ENCODE measurements around the gene TNFRSF13B. TPM values are rescaled to one million over a fixed set of nuclear protein-coding genes. Genes with fewer than 3 reads are reported as not detected.
A peak's percentile ranks its signal among the peaks of the same experiment; 100 is the strongest.

Gene TNFRSF13B
- total RNA-seq, 1 experiment from 2014 or later: not detected

- Histone ChIP-seq H3K27ac (ENCODE audit: low read length) (no peak overlapping the region), H3K9me3 (ENCODE audit: low read length) (no peaks in the 10 kb centered on the region)
Observed at GRCh38 chr17:16912021-16912962, 59.6 kb downstream of the TNFRSF13B start.

DNA sequence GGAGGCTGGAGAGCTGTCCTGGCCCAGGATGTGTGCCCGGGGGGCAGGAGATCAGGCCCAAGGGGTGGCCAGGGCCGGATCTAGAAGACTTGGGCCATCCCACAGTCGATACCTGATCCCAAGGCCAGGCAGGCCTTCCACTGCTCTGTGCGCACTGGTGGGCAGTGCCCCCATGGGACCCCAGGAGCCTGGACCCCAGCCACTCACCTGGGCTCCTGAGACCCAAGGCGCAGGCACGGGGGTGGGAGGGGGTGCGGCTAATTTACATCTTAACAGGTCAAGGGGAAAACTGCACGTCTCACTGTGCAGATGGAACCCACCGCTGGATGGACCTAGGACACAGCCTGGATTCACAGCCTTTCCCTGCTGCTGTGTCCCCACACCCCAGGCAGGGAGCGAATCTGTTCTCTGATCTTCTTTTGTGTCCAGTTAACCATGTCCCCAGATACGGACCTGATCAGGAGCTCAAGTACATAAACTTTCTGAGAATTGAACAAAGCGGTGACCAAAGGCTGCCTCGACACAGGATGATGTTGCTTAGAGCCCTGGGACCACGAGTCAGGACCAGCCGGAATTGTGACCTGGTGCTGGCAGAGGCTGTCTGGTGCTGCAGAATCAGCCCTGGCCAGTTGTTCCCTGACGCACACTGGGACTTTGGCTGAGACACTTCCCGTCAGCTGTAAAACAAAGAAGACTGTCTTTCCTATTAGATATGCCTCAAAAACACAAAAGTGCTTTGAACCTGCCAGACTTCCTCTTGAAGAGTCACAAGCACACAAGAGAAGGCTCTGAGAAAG lies 60.6 kb downstream of the TNFRSF13B start:
- no peak overlapping the region for H3K9ac ChIP-seq (ENCODE audit: low read length)

More at GRCh38 chr17:16912021-16912962, 59.6 kb downstream of the TNFRSF13B start:
- H3K4me2 ChIP-seq (ENCODE audit: low read depth, low read length, poor library complexity, severe bottlenecking): no peak overlapping the region
- H3K27me3 ChIP-seq (ENCODE audit: low read length): no peaks in the 10 kb centered on the region
- H3K4me3 ChIP-seq (ENCODE audit: low read length): no peak overlapping the region
- H3K9ac ChIP-seq (ENCODE audit: low read length): no peak overlapping the region
- H2AFZ ChIP-seq (ENCODE audit: low read length): no peak overlapping the region
- H3K36me3 ChIP-seq (ENCODE audit: insufficient read depth, low read length): no peaks in the 10 kb centered on the region
- no peaks in the 10 kb centered on the region for H3K4me1 ChIP-seq (ENCODE audit: low read length)
- H3K9me2 ChIP-seq (replicated peaks; ENCODE audit: insufficient read depth, low read length): no peaks in the 10 kb centered on the region
- H3K79me2 ChIP-seq (ENCODE audit: low read length): no peaks in the 10 kb centered on the region
- peak; percentile 21 for DNase-seq
- H4K20me1 ChIP-seq (ENCODE audit: insufficient read depth, low read depth, low read length): no peaks in the 10 kb centered on the region

DNA sequence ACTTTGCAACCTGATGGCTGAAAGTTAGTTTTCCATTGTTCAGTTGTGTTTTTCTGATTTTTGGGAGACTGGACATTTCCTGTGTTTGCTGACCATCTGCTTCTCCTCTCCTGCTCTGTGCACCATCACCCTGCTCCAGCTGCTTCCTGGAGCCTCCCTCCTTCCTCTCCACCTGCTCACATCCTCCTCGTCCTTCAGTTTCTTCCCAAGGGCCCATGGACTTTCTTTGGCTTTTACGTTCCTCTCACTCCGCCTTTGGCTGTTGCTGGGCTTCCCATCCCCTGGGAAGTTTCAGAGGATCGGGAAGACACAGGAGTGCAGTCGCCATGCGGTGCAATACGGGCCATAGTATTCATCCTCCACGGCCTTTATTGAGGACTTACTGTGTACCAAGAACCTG lies 61.6 kb downstream of the TNFRSF13B start:
- DNase-seq: peak; percentile 21
- no peaks in the 10 kb centered on the region for H3K4me1 ChIP-seq (ENCODE audit: low read length)

More for the DNA sequence above, 60.6 kb downstream of the TNFRSF13B start:
- no peaks in the 10 kb centered on the region for H4K20me1 ChIP-seq (ENCODE audit: insufficient read depth, low read depth, low read length)
- no peaks in the 10 kb centered on the region for H3K27me3 ChIP-seq (ENCODE audit: low read length)
- H3K9me2 ChIP-seq (replicated peaks; ENCODE audit: insufficient read depth, low read length): no peaks in the 10 kb centered on the region
- H3K4me2 ChIP-seq (ENCODE audit: low read depth, low read length, poor library complexity, severe bottlenecking): no peak overlapping the region
- no peaks in the 10 kb centered on the region for H3K36me3 ChIP-seq (ENCODE audit: insufficient read depth, low read length)
- H2AFZ ChIP-seq (ENCODE audit: low read length): no peak overlapping the region
- no peak overlapping the region for H3K27ac ChIP-seq (ENCODE audit: low read length)
- H3K79me2 ChIP-seq (ENCODE audit: low read length): no peaks in the 10 kb centered on the region
- DNase-seq: peak; percentile 41
- no peak overlapping the region for H3K4me3 ChIP-seq (ENCODE audit: low read length)
- no peaks in the 10 kb centered on the region for H3K9me3 ChIP-seq (ENCODE audit: low read length)
- no peaks in the 10 kb centered on the region for H3K4me1 ChIP-seq (ENCODE audit: low read length)

DNA sequence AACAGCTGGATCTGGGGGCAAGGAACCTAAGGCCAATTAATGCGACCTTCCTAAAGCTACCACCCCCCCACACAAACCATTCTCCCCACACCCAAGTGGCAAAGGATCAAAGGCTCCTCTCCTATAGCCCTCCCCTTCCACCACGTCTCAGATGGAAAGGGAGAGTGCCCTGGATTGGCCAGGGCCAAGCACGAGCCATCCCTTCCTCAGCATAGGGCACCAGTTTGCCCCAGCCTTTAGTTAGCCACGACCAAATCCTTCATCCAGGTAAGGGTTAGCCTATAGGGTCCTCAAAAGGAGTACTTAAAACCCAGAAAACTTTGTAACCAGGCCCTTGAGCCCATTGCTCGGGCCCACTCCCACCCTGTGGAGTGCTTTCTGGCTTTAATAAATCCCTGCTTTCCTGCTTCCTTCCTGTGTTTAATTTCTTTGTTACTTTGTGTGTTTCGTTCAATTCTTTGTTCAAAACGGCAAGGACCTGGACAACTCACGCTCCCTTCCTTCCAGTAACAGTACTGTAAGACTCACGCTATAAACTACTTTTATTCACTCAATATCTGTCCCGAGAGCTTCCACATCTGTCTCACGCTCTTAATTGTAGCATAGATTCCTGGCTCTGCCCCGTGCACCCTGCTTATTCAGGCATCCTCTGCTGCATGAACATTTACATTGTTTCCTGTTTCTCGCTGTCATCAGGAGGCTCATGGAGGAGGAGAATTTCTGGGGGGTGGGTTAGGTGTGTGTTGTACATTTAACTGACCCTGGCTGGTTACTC lies 62.3 kb downstream of the TNFRSF13B start:
- no peak overlapping the region for H3K4me2 ChIP-seq (ENCODE audit: low read depth, low read length, poor library complexity, severe bottlenecking)
- no peak overlapping the region for H3K4me3 ChIP-seq (ENCODE audit: low read length)
- H3K9me3 ChIP-seq (ENCODE audit: low read length): no peaks in the 10 kb centered on the region
- H3K9me2 ChIP-seq (replicated peaks; ENCODE audit: insufficient read depth, low read length): no peaks in the 10 kb centered on the region
- H3K27ac ChIP-seq (ENCODE audit: low read length): no peak overlapping the region
- no peaks in the 10 kb centered on the region for H3K27me3 ChIP-seq (ENCODE audit: low read length)
- no peaks in the 10 kb centered on the region for H3K36me3 ChIP-seq (ENCODE audit: insufficient read depth, low read length)
- no peaks in the 10 kb centered on the region for H3K4me1 ChIP-seq (ENCODE audit: low read length)
- DNase-seq: no peak
- H4K20me1 ChIP-seq (ENCODE audit: insufficient read depth, low read depth, low read length): no peaks in the 10 kb centered on the region
- no peaks in the 10 kb centered on the region for H3K79me2 ChIP-seq (ENCODE audit: low read length)
- no peak overlapping the region for H2AFZ ChIP-seq (ENCODE audit: low read length)
- H3K9ac ChIP-seq (ENCODE audit: low read length): no peak overlapping the region

More for the DNA sequence above, 61.6 kb downstream of the TNFRSF13B start:
- H3K4me2 ChIP-seq (ENCODE audit: low read depth, low read length, poor library complexity, severe bottlenecking): no peak overlapping the region
- no peaks in the 10 kb centered on the region for H3K9me3 ChIP-seq (ENCODE audit: low read length)
- H3K4me3 ChIP-seq (ENCODE audit: low read length): no peak overlapping the region
- no peak overlapping the region for H3K27ac ChIP-seq (ENCODE audit: low read length)
- no peaks in the 10 kb centered on the region for H3K27me3 ChIP-seq (ENCODE audit: low read length)
- no peak overlapping the region for H3K9ac ChIP-seq (ENCODE audit: low read length)
- no peaks in the 10 kb centered on the region for H3K79me2 ChIP-seq (ENCODE audit: low read length)
- no peaks in the 10 kb centered on the region for H3K9me2 ChIP-seq (replicated peaks; ENCODE audit: insufficient read depth, low read length)
- H2AFZ ChIP-seq (ENCODE audit: low read length): no peak overlapping the region
- H4K20me1 ChIP-seq (ENCODE audit: insufficient read depth, low read depth, low read length): no peaks in the 10 kb centered on the region
- no peaks in the 10 kb centered on the region for H3K36me3 ChIP-seq (ENCODE audit: insufficient read depth, low read length)

- Histone ChIP-seq H3K9ac (ENCODE audit: low read length) (no peak overlapping the region), H3K4me2 (ENCODE audit: low read depth, low read length, poor library complexity, severe bottlenecking) (no peak overlapping the region), H2AFZ (ENCODE audit: low read length) (no peak overlapping the region), H3K4me3 (ENCODE audit: low read length) (no peak overlapping the region), H3K9me3 (ENCODE audit: low read length) (no peaks in the 10 kb centered on the region), H3K9me2 (replicated peaks; ENCODE audit: insufficient read depth, low read length) (no peaks in the 10 kb centered on the region), H4K20me1 (ENCODE audit: insufficient read depth, low read depth, low read length) (no peaks in the 10 kb centered on the region), H3K4me1 (ENCODE audit: low read length) (no peaks in the 10 kb centered on the region), H3K27me3 (ENCODE audit: low read length) (no peaks in the 10 kb centered on the region), H3K27ac (ENCODE audit: low read length) (no peak overlapping the region), H3K36me3 (ENCODE audit: insufficient read depth, low read length) (no peaks in the 10 kb centered on the region), H3K79me2 (ENCODE audit: low read length) (no peaks in the 10 kb centered on the region)
- no peak for DNase-seq
Observed at GRCh38 chr17:16908273-16908672, 63.6 kb downstream of the TNFRSF13B start.

DNA sequence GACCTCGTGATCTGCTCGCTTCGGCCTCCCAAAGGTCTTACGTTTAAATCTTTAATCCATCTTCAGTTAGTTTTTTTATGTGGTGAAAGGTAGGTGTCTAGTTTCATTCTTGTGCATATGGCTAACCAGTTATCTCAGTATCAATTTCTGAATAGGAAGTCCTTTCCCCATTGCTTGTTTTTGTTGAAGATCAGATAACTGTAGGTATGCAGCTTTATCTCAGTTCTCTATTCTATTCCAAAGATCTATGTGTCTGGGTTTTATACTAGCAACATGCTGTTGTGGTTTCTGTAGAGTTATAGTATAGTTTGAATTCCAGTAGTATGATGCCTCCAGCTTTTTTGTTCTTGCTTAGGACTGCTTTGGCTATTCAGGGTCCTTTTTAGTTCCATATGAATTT lies 65.2 kb downstream of the TNFRSF13B start:
- H3K9me3 ChIP-seq (ENCODE audit: low read length): no peaks in the 10 kb centered on the region
- DNase-seq: no peak
- no peak overlapping the region for H3K9ac ChIP-seq (ENCODE audit: low read length)
- H3K27ac ChIP-seq (ENCODE audit: low read length): no peak overlapping the region
- no peaks in the 10 kb centered on the region for H3K27me3 ChIP-seq (ENCODE audit: low read length)
- H3K79me2 ChIP-seq (ENCODE audit: low read length): no peaks in the 10 kb centered on the region
- no peaks in the 10 kb centered on the region for H3K4me1 ChIP-seq (ENCODE audit: low read length)
- no peaks in the 10 kb centered on the region for H3K9me2 ChIP-seq (replicated peaks; ENCODE audit: insufficient read depth, low read length)
- no peaks in the 10 kb centered on the region for H3K36me3 ChIP-seq (ENCODE audit: insufficient read depth, low read length)
- H4K20me1 ChIP-seq (ENCODE audit: insufficient read depth, low read depth, low read length): no peaks in the 10 kb centered on the region
- H3K4me3 ChIP-seq (ENCODE audit: low read length): no peak overlapping the region
- no peak overlapping the region for H2AFZ ChIP-seq (ENCODE audit: low read length)
- no peak overlapping the region for H3K4me2 ChIP-seq (ENCODE audit: low read depth, low read length, poor library complexity, severe bottlenecking)

- Histone ChIP-seq H3K27me3 (ENCODE audit: low read length) (no peaks in the 10 kb centered on the region), H4K20me1 (ENCODE audit: insufficient read depth, low read depth, low read length) (no peaks in the 10 kb centered on the region), H3K9me2 (replicated peaks; ENCODE audit: insufficient read depth, low read length) (no peaks in the 10 kb centered on the region), H3K4me3 (ENCODE audit: low read length) (no peak overlapping the region), H3K36me3 (ENCODE audit: insufficient read depth, low read length) (no peaks in the 10 kb centered on the region), H2AFZ (ENCODE audit: low read length) (no peak overlapping the region), H3K9ac (ENCODE audit: low read length) (no peak overlapping the region), H3K9me3 (ENCODE audit: low read length) (no peaks in the 10 kb centered on the region), H3K27ac (ENCODE audit: low read length) (no peak overlapping the region), H3K4me1 (ENCODE audit: low read length) (no peaks in the 10 kb centered on the region), H3K4me2 (ENCODE audit: low read depth, low read length, poor library complexity, severe bottlenecking) (no peak overlapping the region), H3K79me2 (ENCODE audit: low read length) (no peaks in the 10 kb centered on the region)
- no peak for DNase-seq
Observed at GRCh38 chr17:16905593-16906191, 66.2 kb downstream of the TNFRSF13B start.

Measured in Karpas-422 (cell line).